Common myeloid progenitor, CD34-positive (primary cell): ENCODE measurements around the gene CLDN7.

Experiments used
- CTCF ChIA-PET: fragments of 350-600 bp; sonication (Branson Sonifier 250); formaldehyde crosslinking; loops from one replicate; lab custom pipeline; 2021; ENCODE audit warnings: antibody characterized with exemption; lab: Charles Lee
- POLR2A ChIA-PET: fragments of 350-600 bp; sonication (Branson Sonifier 250); formaldehyde crosslinking; loops from one replicate; lab custom pipeline; 2021; ENCODE audit warnings: antibody characterized with exemption; lab: Charles Lee
- DNase-seq, 3 donors: peaks; one replicate each; pipeline versions ENCODE4 v3.0.0 to v3.0.0-alpha.2; 2013
- H3K27ac ChIP-seq, 2 experiments: 1 replicate in 1 of 2; 2 replicates in 1 of 2; pipeline ENCODE4 v1.7.0; 2013; ENCODE audit warnings: inconsistent platforms in 2 of 2, low read length in 2 of 2, mild to moderate bottlenecking in 2 of 2, low read depth in 1 of 2, moderate library complexity in 1 of 2; ENCODE audit not compliant: severe bottlenecking in 2 of 2, insufficient read depth in 1 of 2, poor library complexity in 1 of 2
- H3K27me3 ChIP-seq, 5 experiments: replicated peaks in 2 of 5; 1 replicate in 3 of 5; 2 replicates in 2 of 5; pipeline versions ENCODE4 v1.6.1 to v1.7.0; 2013; ENCODE audit warnings: low read length in 4 of 5, mild to moderate bottlenecking in 2 of 5, moderate library complexity in 2 of 5, inconsistent platforms in 1 of 5; ENCODE audit not compliant: insufficient read depth in 5 of 5, control insufficient read depth in 4 of 5
- H3K36me3 ChIP-seq, 4 experiments: 1 replicate in 2 of 4; 2 replicates in 2 of 4; pipeline versions ENCODE4 v1.6.1 to v1.7.0; 2013; ENCODE audit warnings: low read length in 3 of 4, control low read depth in 1 of 4, mild to moderate bottlenecking in 1 of 4; ENCODE audit not compliant: control insufficient read depth in 4 of 4, insufficient read depth in 4 of 4
- H3K4me1 ChIP-seq, 4 experiments: 1 replicate in 3 of 4; 2 replicates in 1 of 4; pipeline versions ENCODE4 v1.6.1 to v1.7.1; 2013; ENCODE audit warnings: low read length in 3 of 4, mild to moderate bottlenecking in 3 of 4, control low read depth in 1 of 4, inconsistent platforms in 1 of 4, moderate library complexity in 1 of 4; ENCODE audit not compliant: control insufficient read depth in 4 of 4, insufficient read depth in 4 of 4; ENCODE audit errors: control extremely low read depth in 1 of 4
- H3K4me3 ChIP-seq, 7 experiments: 1 replicate in 4 of 7; 2 replicates in 3 of 7; pipeline versions ENCODE4 v1.5.1 to v1.7.0; 2013; ENCODE audit warnings: mild to moderate bottlenecking in 7 of 7, low read length in 6 of 7, moderate library complexity in 6 of 7, inconsistent platforms in 2 of 7, low read depth in 2 of 7, control low read depth in 1 of 7; ENCODE audit not compliant: insufficient read depth in 4 of 7, control insufficient read depth in 1 of 7; ENCODE audit errors: extremely low read depth in 1 of 7
- H3K9me3 ChIP-seq, 5 experiments: 1 replicate in 4 of 5; 2 replicates in 1 of 5; pipeline versions ENCODE4 v1.6.1 to v1.7.1; 2013; ENCODE audit warnings: low read length in 4 of 5, mild to moderate bottlenecking in 2 of 5, inconsistent platforms in 1 of 5, low read depth in 1 of 5, moderate library complexity in 1 of 5; ENCODE audit not compliant: control insufficient read depth in 4 of 5, insufficient read depth in 2 of 5; ENCODE audit errors: control extremely low read depth in 1 of 5
- WGBS: methylation state at CpG from one replicate; pipeline ENCODE4 v1.1.5; 2013; ENCODE audit not compliant: insufficient coverage; 5-methylcytosine and 5-hydroxymethylcytosine counted together

CLDN7 gene

GRCh38 chr17:7289256-7290032 is 27.2 kb upstream of the CLDN7 start:
- CTCF ChIA-PET = interaction anchor here (5.7 kb wide), 1 partner anchor 8 kb away, joined by 46 read pairs; no protein-coding TSS in a partner anchor
- DNase-seq = no peak
- peaks cover 0 to 27% (median 11%) of the 10 kb centered on the region in 5 experiments for H3K27me3 ChIP-seq
- WGBS = 94% methylated on average over 15 of the region's 18 CpGs
- H3K4me1 ChIP-seq = peaks cover 0 to 22% (median 17%) of the 10 kb centered on the region in 4 experiments
- peaks cover 0 to 4% (median 0%) of the 10 kb centered on the region in 4 experiments for H3K36me3 ChIP-seq
- H3K4me3 ChIP-seq = no peak overlapping the region
- H3K9me3 ChIP-seq = no peaks in the 10 kb centered on the region
- POLR2A ChIA-PET = no interaction called here
- H3K27ac ChIP-seq = no peak overlapping the region

- POLR2A ChIA-PET = no interaction called here
- 94% methylated on average over 12 of the region's 12 CpGs for WGBS
- H3K9me3 ChIP-seq = no peaks in the 10 kb centered on the region
- H3K27ac ChIP-seq = no peak overlapping the region
- peaks cover 0 to 42% (median 38%) of the 10 kb centered on the region in 4 experiments for H3K4me1 ChIP-seq
- no peak for DNase-seq
- H3K4me3 ChIP-seq = no peak overlapping the region
- CTCF ChIA-PET = interaction anchor here (1.8 to 6.5 kb wide), 4 partner anchors 6 to 63 kb away, joined by 5 to 46 read pairs (median 26); no protein-coding TSS in a partner anchor
- peaks cover 0 to 2% (median 0%) of the 10 kb centered on the region in 5 experiments for H3K27me3 ChIP-seq
- peaks cover 0 to 5% (median 0%) of the 10 kb centered on the region in 4 experiments for H3K36me3 ChIP-seq
Measured at GRCh38 chr17:7285679-7286078, 23.4 kb upstream of the CLDN7 start.

DNA sequence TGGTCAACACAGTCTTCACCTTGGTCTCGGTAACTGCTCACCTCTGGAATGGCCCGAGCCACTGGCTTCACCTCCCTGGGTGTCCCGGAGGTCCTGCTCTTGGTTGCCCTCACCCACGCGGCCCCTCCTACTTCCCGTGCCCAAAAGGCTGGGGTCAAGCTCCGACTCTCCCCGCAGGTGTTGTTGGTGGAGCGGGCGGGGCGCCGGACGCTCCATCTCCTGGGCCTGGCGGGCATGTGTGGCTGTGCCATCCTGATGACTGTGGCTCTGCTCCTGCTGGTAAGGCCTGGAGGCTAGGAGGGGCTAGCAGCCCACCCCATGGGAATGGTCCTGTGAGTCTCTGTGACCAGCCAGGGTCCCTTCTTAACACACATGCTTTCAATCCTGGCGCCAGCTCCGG is 22.6 kb upstream of the CLDN7 start:
- Histone ChIP-seq H3K4me3 (no peak overlapping the region), H3K27me3 (no peaks in the 10 kb centered on the region), H3K36me3 (peaks cover 0 to 5% (median 0%) of the 10 kb centered on the region in 4 experiments), H3K9me3 (no peaks in the 10 kb centered on the region), H3K27ac (no peak overlapping the region), H3K4me1 (peaks cover 0 to 47% (median 41%) of the 10 kb centered on the region in 4 experiments)
- DNase-seq = no peak
- CTCF ChIA-PET = interaction anchor here (1.0 to 6.5 kb wide), 6 partner anchors 7 to 62 kb away, joined by 3 to 46 read pairs (median 6); partner anchors contain the start of gene ACAP1
- whole genome bisulfite sequencing = 95% methylated on average over 9 of the region's 16 CpGs
- POLR2A ChIA-PET = no interaction called here

DNA sequence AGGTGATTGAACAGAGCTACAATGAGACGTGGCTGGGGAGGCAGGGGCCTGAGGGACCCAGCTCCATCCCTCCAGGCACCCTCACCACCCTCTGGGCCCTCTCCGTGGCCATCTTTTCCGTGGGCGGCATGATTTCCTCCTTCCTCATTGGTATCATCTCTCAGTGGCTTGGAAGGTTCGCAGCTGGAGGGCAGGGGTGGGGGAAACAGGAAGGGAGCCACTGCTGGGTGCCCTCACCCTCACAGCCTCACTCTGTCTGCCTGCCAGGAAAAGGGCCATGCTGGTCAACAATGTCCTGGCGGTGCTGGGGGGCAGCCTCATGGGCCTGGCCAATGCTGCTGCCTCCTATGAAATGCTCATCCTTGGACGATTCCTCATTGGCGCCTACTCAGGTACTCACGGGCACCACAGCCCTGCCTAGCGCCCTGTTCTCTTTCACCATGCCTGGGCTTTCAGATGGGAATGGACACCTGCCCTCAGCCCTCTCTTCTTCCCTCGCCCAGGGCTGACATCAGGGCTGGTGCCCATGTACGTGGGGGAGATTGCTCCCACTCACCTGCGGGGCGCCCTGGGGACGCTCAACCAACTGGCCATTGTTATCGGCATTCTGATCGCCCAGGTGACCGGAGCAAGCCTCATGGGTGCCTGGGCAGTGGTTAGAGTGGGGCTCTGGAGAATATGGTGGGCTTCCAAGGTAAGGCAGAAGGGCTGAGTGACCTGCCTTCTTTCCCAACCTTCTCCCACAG is 21.4 kb upstream of the CLDN7 start:
- CTCF ChIA-PET = interaction anchor here (0.8 to 6.5 kb wide), 6 partner anchors 8 to 53 kb away, joined by 3 to 65 read pairs (median 24); partner anchors contain the start of gene ACAP1
- peak in 1 of 3 donors; percentile 20 for DNase-seq
- Histone ChIP-seq H3K9me3 (no peaks in the 10 kb centered on the region), H3K27ac (no peak overlapping the region), H3K4me1 (peaks cover 0 to 47% (median 41%) of the 10 kb centered on the region in 4 experiments), H3K27me3 (no peaks in the 10 kb centered on the region), H3K4me3 (no peak overlapping the region), H3K36me3 (peaks cover 0 to 5% (median 0%) of the 10 kb centered on the region in 4 experiments)
- 80% methylated on average over 9 of the region's 18 CpGs for WGBS
- POLR2A ChIA-PET = no interaction called here

GRCh38 chr17:7282752-7283321 is 20.6 kb upstream of the CLDN7 start:
- CTCF ChIA-PET = interaction anchor here (0.8 to 6.5 kb wide), 5 partner anchors 9 to 54 kb away, joined by 3 to 65 read pairs (median 3); no protein-coding TSS in a partner anchor
- H3K4me3 ChIP-seq = peak overlapping the region in 4 of 7 experiments; percentile 62 to 73 (median 68)
- H3K27me3 ChIP-seq = no peaks in the 10 kb centered on the region
- H3K9me3 ChIP-seq = no peaks in the 10 kb centered on the region
- H3K27ac ChIP-seq = no peak overlapping the region
- H3K4me1 ChIP-seq = peaks cover 0 to 47% (median 41%) of the 10 kb centered on the region in 4 experiments
- DNase-seq = peak in 2 of 3 donors; percentile 66 to 78
- WGBS = 59% methylated on average over 5 of the region's 6 CpGs
- POLR2A ChIA-PET = no interaction called here
- peaks cover 0 to 5% (median 0%) of the 10 kb centered on the region in 4 experiments for H3K36me3 ChIP-seq

DNA sequence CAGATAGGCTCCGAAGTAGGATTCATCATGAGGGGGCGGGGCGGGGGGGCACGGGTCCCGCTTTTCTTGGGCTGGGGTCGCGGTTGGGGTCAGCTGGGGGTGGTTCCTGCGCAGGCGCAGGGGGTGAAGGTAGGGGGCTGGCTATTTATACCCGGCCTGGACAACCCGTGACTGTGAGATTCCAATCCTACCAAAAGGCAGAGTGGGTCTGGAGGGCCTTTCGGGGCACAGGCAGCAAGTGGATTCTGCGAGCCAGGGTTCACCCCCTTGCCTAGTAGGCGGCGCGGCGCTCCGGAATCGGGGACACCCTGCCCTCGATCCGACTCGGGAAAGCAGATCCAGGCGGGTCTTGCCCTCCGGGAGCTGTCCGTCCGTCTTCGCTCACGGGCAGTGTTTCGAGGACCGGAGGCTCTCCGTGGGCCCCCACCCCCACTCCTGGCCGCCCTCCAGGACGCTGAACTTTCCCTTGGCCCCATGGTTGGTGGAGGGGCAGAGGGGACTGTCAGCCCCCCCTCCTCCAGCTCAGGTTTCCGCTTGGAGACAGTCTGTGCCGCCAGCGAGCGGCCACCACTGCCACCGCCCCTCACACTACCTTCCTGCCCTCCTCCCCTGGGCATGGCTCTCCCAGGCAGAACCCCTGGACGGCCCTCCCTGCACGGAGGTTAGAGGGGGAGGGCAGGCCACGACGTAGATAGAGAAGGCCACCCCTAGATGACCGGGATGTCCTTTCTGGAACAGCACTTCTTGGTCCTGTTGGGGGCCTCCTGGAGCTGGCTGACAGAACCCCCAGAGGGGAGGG is 19.9 kb upstream of the CLDN7 start:
- Histone ChIP-seq H3K27me3 (no peaks in the 10 kb centered on the region), H3K27ac (no peak overlapping the region), H3K4me1 (peaks cover 0 to 45% (median 41%) of the 10 kb centered on the region in 4 experiments), H3K36me3 (peaks cover 0 to 5% (median 0%) of the 10 kb centered on the region in 4 experiments), H3K9me3 (no peaks in the 10 kb centered on the region), H3K4me3 (peak overlapping the region in 6 of 7 experiments; percentile 9 to 73 (median 63))
- CTCF ChIA-PET = interaction anchor here (1.0 to 6.5 kb wide), 5 partner anchors 10 to 66 kb away, joined by 3 to 65 read pairs (median 9); no protein-coding TSS in a partner anchor
- peak in 2 of 3 donors; percentile 37 to 52 for DNase-seq
- WGBS = 1% methylated on average over 29 of the region's 43 CpGs
- POLR2A ChIA-PET = interaction anchor here (0.6 kb wide), 1 partner anchor 9 kb away, joined by 3 read pairs; no protein-coding TSS in a partner anchor
